Prostate gland (tissue), 1 donor: ENCODE results near the gene MRPS23.

Source experiments
- POLR2A ChIP-seq: fragments of 450-650 bp; IDR thresholded peaks from one replicate; pipeline ENCODE4 v1.6.1; 2016; ENCODE audit warnings: antibody characterized with exemption, mild to moderate bottlenecking
- POLR2AphosphoS5 ChIP-seq: sonication (generic); formaldehyde crosslinking; IDR thresholded peaks from one replicate; pipeline ENCODE4 v1.6.1; 2017; ENCODE audit warnings: antibody characterized with exemption

- TF ChIP-seq POLR2A, result no peak
- peak; percentile 80 for TF ChIP-seq POLR2AphosphoS5
Observed at GRCh38 chr17:57853695-57854094, 3.9 kb upstream of the MRPS23 start.
